CD4-positive, alpha-beta T cell (primary cell): ENCODE results near the gene RXRA. TPM values are rescaled to one million over a fixed set of nuclear protein-coding genes. Genes with fewer than 3 reads are reported as not detected.

Experiments used
- ATAC-seq: fragments of 200-7000 bp; cut with Tn5 transposase; one replicate; pipeline ENCODE4 v1.10.0; 2022; ENCODE audit warnings: mild to moderate bottlenecking; ENCODE audit not compliant: poor library complexity
- CTCF ChIA-PET: fragments of 350-600 bp; sonication (Branson Sonifier 250); formaldehyde crosslinking; loops from one replicate; lab custom pipeline; 2021; ENCODE audit warnings: antibody characterized with exemption, inconsistent platforms; lab: Charles Lee
- POLR2A ChIA-PET: fragments of 350-600 bp; sonication (Branson Sonifier 250); formaldehyde crosslinking; loops from one replicate; lab custom pipeline; 2021; ENCODE audit warnings: antibody characterized with exemption, inconsistent platforms; lab: Charles Lee
- DNase-seq, 14 experiments: peaks; one replicate each; pipeline ENCODE4 v3.0.0-alpha.2; 2013 to 2020; ENCODE audit warnings: mixed read lengths in 2 of 14
- H3K27ac ChIP-seq, 2 donors: one replicate each; pipeline versions ENCODE4 v1.5.1 to v1.7.0; 2013; ENCODE audit warnings: low read length in 2 of 2, low read depth in 1 of 2, mild to moderate bottlenecking in 1 of 2
- H3K27me3 ChIP-seq, 2 experiments: 1 replicate in 1 of 2; 2 replicates in 1 of 2; pipeline versions ENCODE4 v1.6.1 to v1.7.0; 2013; ENCODE audit warnings: low read length in 2 of 2, control low read depth in 1 of 2, mild to moderate bottlenecking in 1 of 2, moderate library complexity in 1 of 2; ENCODE audit not compliant: insufficient read depth in 2 of 2, control insufficient read depth in 1 of 2
- H3K36me3 ChIP-seq: one replicate; pipeline ENCODE4 v1.6.1; 2013; ENCODE audit warnings: low read length, control low read depth; ENCODE audit not compliant: insufficient read depth
- H3K4me1 ChIP-seq: one replicate; pipeline ENCODE4 v1.6.1; 2013; ENCODE audit warnings: low read length, control low read depth; ENCODE audit not compliant: insufficient read depth
- H3K4me3 ChIP-seq: one replicate; pipeline ENCODE4 v1.5.1; 2013; ENCODE audit warnings: mild to moderate bottlenecking, low read length, moderate library complexity
- H3K9me3 ChIP-seq, 2 experiments: 1 replicate in 1 of 2; 2 replicates in 1 of 2; pipeline versions ENCODE4 v1.6.1 to v1.7.0; 2013; ENCODE audit warnings: low read length in 2 of 2, mild to moderate bottlenecking in 2 of 2, control low read depth in 1 of 2, moderate library complexity in 1 of 2; ENCODE audit not compliant: control insufficient read depth in 1 of 2, insufficient read depth in 1 of 2
- H3K27ac Mint-ChIP-seq: one replicate; pipeline ENCODE4 v1.8.0; 2020; ENCODE audit warnings: mixed read lengths
- H3K27me3 Mint-ChIP-seq: one replicate; pipeline ENCODE4 v1.8.0; 2021; ENCODE audit warnings: mixed read lengths
- H3K36me3 Mint-ChIP-seq: one replicate; pipeline ENCODE4 v1.8.0; 2021; ENCODE audit warnings: low read depth, mixed read lengths
- H3K4me1 Mint-ChIP-seq: one replicate; pipeline ENCODE4 v1.8.0; 2021; ENCODE audit warnings: low read depth, mixed read lengths
- H3K4me3 Mint-ChIP-seq: one replicate; pipeline ENCODE4 v1.8.0; 2020; ENCODE audit warnings: mild to moderate bottlenecking, mixed read lengths
- H3K9me3 Mint-ChIP-seq: one replicate; pipeline ENCODE4 v1.8.0; 2020; ENCODE audit warnings: mixed read lengths
- intact Hi-C, 2 experiments: fragments of 100-400 bp; cut with DNase I in 1 of 2; cut with micrococcal nuclease in 1 of 2; formaldehyde crosslinking; loops; one replicate each; pipeline versions ENCODE4 v1.15.1 to v1.9.0; 2023 to 2025; cut with DNase I, micrococcal nuclease
- total RNA-seq, 174 experiments: library from RNA in 2 of 174; stranded (reverse) in 2 of 174; gene quantifications; one replicate each; pipeline ENCODE4 v1.2.3 and lab custom pipeline; 2021 to 2026
- TF ChIP-seq, protein P1 (sequence below): fragments of 200-600 bp; IDR thresholded peaks from one replicate; pipeline ENCODE4 v1.8.0; 2022; ENCODE audit warnings: antibody characterized with exemption, mild to moderate bottlenecking

RXRA gene
- total RNA-seq, 2 experiments from 2014 or later: 7.3 to 8.4 TPM

DNA sequence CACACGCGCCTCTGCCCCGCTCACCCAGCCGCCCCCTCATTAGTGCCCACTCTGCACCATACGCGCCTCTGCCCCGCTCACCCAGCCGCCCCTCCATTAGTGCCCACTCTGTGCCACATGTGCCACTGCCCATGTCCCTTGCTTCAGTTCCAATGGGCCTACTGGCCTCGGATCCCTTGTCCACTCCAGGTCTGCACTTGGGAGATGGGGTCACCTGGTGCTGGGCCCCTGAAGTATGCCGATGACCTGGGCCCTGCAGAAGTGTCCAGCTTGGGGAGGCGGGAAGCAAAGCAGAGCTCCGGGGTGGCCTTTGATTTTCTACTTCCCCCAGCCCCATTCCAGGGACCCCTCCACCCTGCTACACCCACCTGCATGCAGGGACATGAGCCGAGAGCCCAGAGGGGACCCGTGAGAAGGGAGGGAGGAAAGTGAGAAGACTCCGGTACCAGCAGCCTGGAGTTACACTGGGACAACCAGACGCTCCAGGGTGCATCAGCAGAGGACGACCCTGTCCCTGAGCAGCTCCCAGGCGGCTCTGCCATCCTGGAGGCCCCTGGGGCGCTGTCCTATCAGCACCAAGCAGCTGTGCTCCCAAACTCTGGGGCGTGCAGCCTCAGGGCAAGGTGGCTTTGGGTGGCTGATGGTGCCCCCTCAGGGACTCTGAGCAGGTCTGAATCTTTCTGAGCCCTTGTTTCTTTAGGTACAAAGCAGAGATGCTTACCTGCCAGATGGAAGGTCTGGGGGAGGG is 140.8 kb downstream of the RXRA start:
- H3K4me1 ChIP-seq: no peaks in the 10 kb centered on the region
- peaks cover 0 to 3% of the 10 kb centered on the region in 2 experiments for H3K27me3 ChIP-seq
- TF ChIP-seq, protein P1, sequence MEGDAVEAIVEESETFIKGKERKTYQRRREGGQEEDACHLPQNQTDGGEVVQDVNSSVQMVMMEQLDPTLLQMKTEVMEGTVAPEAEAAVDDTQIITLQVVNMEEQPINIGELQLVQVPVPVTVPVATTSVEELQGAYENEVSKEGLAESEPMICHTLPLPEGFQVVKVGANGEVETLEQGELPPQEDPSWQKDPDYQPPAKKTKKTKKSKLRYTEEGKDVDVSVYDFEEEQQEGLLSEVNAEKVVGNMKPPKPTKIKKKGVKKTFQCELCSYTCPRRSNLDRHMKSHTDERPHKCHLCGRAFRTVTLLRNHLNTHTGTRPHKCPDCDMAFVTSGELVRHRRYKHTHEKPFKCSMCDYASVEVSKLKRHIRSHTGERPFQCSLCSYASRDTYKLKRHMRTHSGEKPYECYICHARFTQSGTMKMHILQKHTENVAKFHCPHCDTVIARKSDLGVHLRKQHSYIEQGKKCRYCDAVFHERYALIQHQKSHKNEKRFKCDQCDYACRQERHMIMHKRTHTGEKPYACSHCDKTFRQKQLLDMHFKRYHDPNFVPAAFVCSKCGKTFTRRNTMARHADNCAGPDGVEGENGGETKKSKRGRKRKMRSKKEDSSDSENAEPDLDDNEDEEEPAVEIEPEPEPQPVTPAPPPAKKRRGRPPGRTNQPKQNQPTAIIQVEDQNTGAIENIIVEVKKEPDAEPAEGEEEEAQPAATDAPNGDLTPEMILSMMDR: no peak
- no peaks in the 10 kb centered on the region for H3K27me3 Mint-ChIP-seq
- peaks cover 0 to 4% of the 10 kb centered on the region in 2 experiments for H3K9me3 ChIP-seq
- H3K27ac ChIP-seq: no peak overlapping the region
- H3K4me1 Mint-ChIP-seq: no peaks in the 10 kb centered on the region
- no peaks in the 10 kb centered on the region for H3K36me3 Mint-ChIP-seq
- no peaks in the 10 kb centered on the region for H3K9me3 Mint-ChIP-seq
- ATAC-seq: no peak
- H3K4me3 ChIP-seq: no peak overlapping the region
- ChIA-PET POLR2A (no interaction called here), CTCF (no interaction called here)
- H3K36me3 ChIP-seq: no peaks in the 10 kb centered on the region
- no peak for DNase-seq
- no peak overlapping the region for H3K4me3 Mint-ChIP-seq
- intact Hi-C loops: no loop called here
- no peak overlapping the region for H3K27ac Mint-ChIP-seq

DNA sequence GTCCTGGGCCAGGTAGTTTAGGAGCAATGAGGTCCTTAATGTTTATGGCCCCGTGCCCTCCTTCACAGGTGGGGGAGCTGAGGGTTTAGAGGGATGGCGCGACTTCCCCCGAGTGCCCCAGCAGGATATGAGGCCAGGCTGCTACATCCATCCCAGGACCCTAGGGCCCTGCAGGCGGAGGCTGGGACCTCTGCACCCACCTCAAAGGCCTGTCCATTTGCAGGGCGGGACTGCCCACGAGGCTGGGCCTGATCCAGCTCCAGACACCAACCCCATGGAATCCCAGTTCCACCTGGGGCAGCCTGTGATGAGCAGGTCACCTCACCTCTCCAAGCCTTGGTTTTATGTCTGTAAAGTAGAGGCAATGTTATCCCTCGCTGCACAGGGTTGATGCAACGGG is 142.1 kb downstream of the RXRA start:
- Mint-ChIP-seq H3K4me3 (no peak overlapping the region), H3K27ac (no peak overlapping the region), H3K27me3 (no peaks in the 10 kb centered on the region), H3K4me1 (no peaks in the 10 kb centered on the region), H3K36me3 (no peaks in the 10 kb centered on the region), H3K9me3 (no peaks in the 10 kb centered on the region)
- Histone ChIP-seq H3K36me3 (no peaks in the 10 kb centered on the region), H3K9me3 (no peaks in the 10 kb centered on the region), H3K4me1 (no peaks in the 10 kb centered on the region), H3K27ac (no peak overlapping the region), H3K27me3 (peaks cover 0 to 3% of the 10 kb centered on the region in 2 experiments), H3K4me3 (no peak overlapping the region)
- CTCF ChIA-PET: no interaction called here
- POLR2A ChIA-PET: no interaction called here
- ATAC-seq (no peak), DNase-seq (no peak)
- intact Hi-C loops: no loop called here
- TF ChIP-seq, protein P1: no peak

DNA sequence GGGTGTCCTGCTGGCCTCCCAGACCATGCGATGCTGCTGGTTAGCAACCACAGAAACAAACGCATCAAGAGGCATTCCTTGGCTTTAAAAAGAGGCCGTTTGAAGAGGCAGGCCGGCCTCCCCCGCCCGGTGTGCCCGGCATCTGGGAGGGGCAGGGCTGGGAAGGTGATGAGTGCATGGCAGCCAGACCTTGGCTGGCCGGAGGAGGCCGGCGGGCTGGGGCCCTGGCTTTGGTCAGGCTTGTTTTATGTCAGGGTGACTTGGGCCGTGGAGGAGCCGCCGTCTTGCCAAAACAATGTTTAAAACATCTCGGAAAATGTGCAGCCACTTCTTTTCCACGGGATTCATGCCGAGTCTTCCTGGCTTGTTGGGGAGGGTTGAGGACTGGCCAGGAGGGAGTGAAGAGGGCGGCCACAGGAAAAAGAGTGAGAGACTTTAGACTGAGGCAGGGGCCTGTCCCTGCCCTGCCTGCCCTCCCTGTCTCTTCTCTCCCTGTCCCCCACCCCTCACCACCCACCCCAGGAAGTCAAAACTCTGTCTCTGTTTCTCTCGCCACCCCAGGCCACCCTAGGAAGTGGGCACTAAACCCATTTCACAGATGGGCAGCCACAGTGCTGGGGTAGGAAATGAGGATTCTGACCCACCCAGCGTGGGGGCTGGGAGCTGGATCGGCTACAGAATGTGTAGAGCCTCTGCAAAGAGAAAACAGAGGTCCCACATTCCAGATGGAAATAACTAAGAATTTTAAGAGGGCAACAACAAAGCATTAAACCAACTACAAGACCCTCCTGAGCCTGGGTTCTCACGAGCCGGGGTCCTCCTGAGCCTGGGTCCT is 143.0 kb downstream of the RXRA start:
- ATAC-seq (no peak), DNase-seq (no peak)
- intact Hi-C loops: no loop called here
- Histone ChIP-seq H3K36me3 (no peaks in the 10 kb centered on the region), H3K4me3 (no peak overlapping the region), H3K9me3 (peaks cover 0 to 2% of the 10 kb centered on the region in 2 experiments), H3K4me1 (no peaks in the 10 kb centered on the region), H3K27me3 (no peaks in the 10 kb centered on the region), H3K27ac (no peak overlapping the region)
- no peaks in the 10 kb centered on the region for H3K27me3 Mint-ChIP-seq
- H3K4me3 Mint-ChIP-seq: no peak overlapping the region
- POLR2A ChIA-PET: no interaction called here
- no peaks in the 10 kb centered on the region for H3K36me3 Mint-ChIP-seq
- TF ChIP-seq, protein P1: no peak
- no peak overlapping the region for H3K27ac Mint-ChIP-seq
- H3K4me1 Mint-ChIP-seq: no peaks in the 10 kb centered on the region
- H3K9me3 Mint-ChIP-seq: no peaks in the 10 kb centered on the region
- CTCF ChIA-PET: no interaction called here
